Smooth muscle cell (in vitro differentiated cells): ENCODE measurements around the gene NFAT5. TPM values are rescaled to one million over a fixed set of nuclear protein-coding genes. Genes with fewer than 3 reads are reported as not detected.
"Not testable (repeated sequence)": the region's sequence is repeated elsewhere in the genome, so short reads cannot be mapped to it uniquely, and the experiment has no call there.

ENCODE experiments used
- DNase-seq: peaks from one replicate; lab custom pipeline; 2025; ENCODE audit not compliant: unreplicated experiment; lab: John Stamatoyannopoulos, UW
- H2AFZ ChIP-seq: fragments of 200-600 bp; sonication (generic); 2 replicates; pipeline ENCODE4 v1.6.0; 2016; ENCODE audit warnings: antibody characterized with exemption, low read depth, mild to moderate bottlenecking
- H3F3A ChIP-seq: fragments of 200-600 bp; sonication (generic); 2 replicates; pipeline ENCODE4 v1.6.0; 2017; ENCODE audit warnings: antibody characterized with exemption, low read depth
- H3K27ac ChIP-seq: fragments of 200-600 bp; sonication (generic); 2 replicates; pipeline ENCODE4 v1.5.1; 2016; ENCODE audit warnings: low read depth, mild to moderate bottlenecking
- H3K27me3 ChIP-seq: fragments of 200-600 bp; sonication (generic); 2 replicates; pipeline ENCODE4 v1.6.1; 2016; ENCODE audit warnings: low read depth, mild to moderate bottlenecking
- H3K36me3 ChIP-seq: fragments of 200-600 bp; sonication (generic); 2 replicates; pipeline ENCODE4 v1.5.1; 2016; ENCODE audit warnings: low read depth
- H3K4me1 ChIP-seq: fragments of 200-600 bp; sonication (generic); 2 replicates; pipeline ENCODE4 v1.5.1; 2016; ENCODE audit warnings: low read depth
- H3K4me2 ChIP-seq: fragments of 200-600 bp; sonication (generic); 2 replicates; pipeline ENCODE4 v1.6.0; 2016; ENCODE audit warnings: mild to moderate bottlenecking
- H3K4me3 ChIP-seq: fragments of 200-600 bp; sonication (generic); 2 replicates; pipeline ENCODE4 v1.5.1; 2016; ENCODE audit warnings: mild to moderate bottlenecking
- H3K79me2 ChIP-seq: fragments of 200-600 bp; sonication (generic); 2 replicates; pipeline ENCODE4 v1.6.0; 2016; ENCODE audit warnings: low read depth, mild to moderate bottlenecking
- H3K9ac ChIP-seq: fragments of 200-600 bp; sonication (generic); 2 replicates; pipeline ENCODE4 v1.6.0; 2016; ENCODE audit warnings: low read depth
- H3K9me3 ChIP-seq: fragments of 200-600 bp; sonication (generic); replicated peaks from 2 replicates; pipeline ENCODE4 v1.5.1; 2016; ENCODE audit warnings: low read depth
- H4K20me1 ChIP-seq: fragments of 200-600 bp; sonication (generic); 2 replicates; pipeline ENCODE4 v1.6.0; 2016; ENCODE audit warnings: low read depth
- WGBS: methylation state at CpG from one replicate; pipeline ENCODE4 v1.1.7; 2016; ENCODE audit warnings: low lambda C conversion rate; 5-methylcytosine and 5-hydroxymethylcytosine counted together
- polyA plus RNA-seq: library from polyadenylated mRNA; unstranded; fragments of >200 nt; fragmentation: Nextera tagmentation; extraction: Ambion mirVana; gene quantifications from 2 replicates; pipeline ENCODE4 v1.2.1, GENCODE V29; 2016
- total RNA-seq: library from RNA; depleted of rRNA; stranded (reverse); fragments of >200 nt; gene quantifications from 2 replicates; pipeline ENCODE4 v1.2.3, GENCODE V29; 2014
- TF ChIP-seq, protein P1 (sequence below): fragments of 200-600 bp; sonication (generic); IDR thresholded peaks from 2 replicates; pipeline ENCODE4 v1.5.1; 2017; ENCODE audit warnings: borderline replicate concordance, mild to moderate bottlenecking, antibody characterized with exemption; ENCODE audit not compliant: insufficient read depth, poor library complexity, severe bottlenecking

Gene NFAT5
- total and polyA plus RNA-seq, 2 experiments from 2014 or later: 4.2 to 44.3 TPM

GRCh38 chr16:69559164-69559563, 6.6 kb upstream of the NFAT5 start:
- no peak overlapping the region for H3K4me3 ChIP-seq
- no peak overlapping the region for H3K4me2 ChIP-seq
- no peaks in the 10 kb centered on the region for H3F3A ChIP-seq
- H3K9me3 ChIP-seq: no peaks in the 10 kb centered on the region
- no peaks in the 10 kb centered on the region for H3K27me3 ChIP-seq
- H3K79me2 ChIP-seq: no peaks in the 10 kb centered on the region
- H3K27ac ChIP-seq: no peak overlapping the region
- no peaks in the 10 kb centered on the region for H3K36me3 ChIP-seq
- TF ChIP-seq, protein P1, sequence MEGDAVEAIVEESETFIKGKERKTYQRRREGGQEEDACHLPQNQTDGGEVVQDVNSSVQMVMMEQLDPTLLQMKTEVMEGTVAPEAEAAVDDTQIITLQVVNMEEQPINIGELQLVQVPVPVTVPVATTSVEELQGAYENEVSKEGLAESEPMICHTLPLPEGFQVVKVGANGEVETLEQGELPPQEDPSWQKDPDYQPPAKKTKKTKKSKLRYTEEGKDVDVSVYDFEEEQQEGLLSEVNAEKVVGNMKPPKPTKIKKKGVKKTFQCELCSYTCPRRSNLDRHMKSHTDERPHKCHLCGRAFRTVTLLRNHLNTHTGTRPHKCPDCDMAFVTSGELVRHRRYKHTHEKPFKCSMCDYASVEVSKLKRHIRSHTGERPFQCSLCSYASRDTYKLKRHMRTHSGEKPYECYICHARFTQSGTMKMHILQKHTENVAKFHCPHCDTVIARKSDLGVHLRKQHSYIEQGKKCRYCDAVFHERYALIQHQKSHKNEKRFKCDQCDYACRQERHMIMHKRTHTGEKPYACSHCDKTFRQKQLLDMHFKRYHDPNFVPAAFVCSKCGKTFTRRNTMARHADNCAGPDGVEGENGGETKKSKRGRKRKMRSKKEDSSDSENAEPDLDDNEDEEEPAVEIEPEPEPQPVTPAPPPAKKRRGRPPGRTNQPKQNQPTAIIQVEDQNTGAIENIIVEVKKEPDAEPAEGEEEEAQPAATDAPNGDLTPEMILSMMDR: no peak
- no peak overlapping the region for H3K9ac ChIP-seq
- H3K4me1 ChIP-seq: peaks cover 5% of the 10 kb centered on the region
- no peaks in the 10 kb centered on the region for H4K20me1 ChIP-seq
- DNase-seq: no peak
- WGBS: 93% methylated on average over 2 of the region's 2 CpGs
- H2AFZ ChIP-seq: no peak overlapping the region

- not testable (repeated sequence) for H3K9me3 ChIP-seq, DNase-seq, H4K20me1 ChIP-seq, H3K9ac ChIP-seq, H3K79me2 ChIP-seq, H3K36me3 ChIP-seq, H3K4me2 ChIP-seq, H3K4me3 ChIP-seq, H3K27ac ChIP-seq, H3F3A ChIP-seq, H3K27me3 ChIP-seq, H2AFZ ChIP-seq
- whole genome bisulfite sequencing: 89% methylated on average over 2 of the region's 2 CpGs
- peaks cover 17% of the 10 kb centered on the region for H3K4me1 ChIP-seq
Observed at GRCh38 chr16:69561367-69561766, 4.4 kb upstream of the NFAT5 start.

DNA sequence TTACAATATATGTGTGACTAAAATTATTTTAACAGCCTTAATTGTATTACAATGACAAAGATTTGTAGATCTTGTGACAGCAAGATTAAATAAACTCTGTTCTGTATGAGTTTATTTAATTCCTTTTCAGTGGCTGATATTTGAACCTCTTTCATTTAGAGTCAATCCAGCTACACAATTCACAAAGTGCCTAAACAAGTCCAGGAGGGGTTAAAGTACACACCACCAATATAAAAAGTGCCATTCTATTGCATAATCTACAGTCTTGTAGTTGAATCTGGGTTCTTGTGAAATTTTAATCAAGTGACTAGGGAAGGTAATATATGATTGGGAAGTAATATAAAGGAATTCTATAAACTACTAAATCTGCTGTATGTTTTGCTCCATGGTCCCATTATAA, 3.9 kb upstream of the NFAT5 start:
- DNase-seq: no peak
- no peak overlapping the region for H3K9ac ChIP-seq
- H3K4me2 ChIP-seq: no peak overlapping the region
- no peaks in the 10 kb centered on the region for H3K27me3 ChIP-seq
- peaks cover 13% of the 10 kb centered on the region for H3K79me2 ChIP-seq
- peaks cover 10% of the 10 kb centered on the region for H3F3A ChIP-seq
- no peak overlapping the region for H2AFZ ChIP-seq
- H3K27ac ChIP-seq: no peak overlapping the region
- no peak overlapping the region for H3K4me3 ChIP-seq
- H3K36me3 ChIP-seq: no peaks in the 10 kb centered on the region
- TF ChIP-seq, protein P1: no peak
- peaks cover 2% of the 10 kb centered on the region for H4K20me1 ChIP-seq
- H3K4me1 ChIP-seq: peaks cover 17% of the 10 kb centered on the region
- H3K9me3 ChIP-seq: no peaks in the 10 kb centered on the region

- no peak overlapping the region for H3K4me2 ChIP-seq
- no peak overlapping the region for H3K27ac ChIP-seq
- H3K4me3 ChIP-seq: no peak overlapping the region
- H3K9me3 ChIP-seq: no peaks in the 10 kb centered on the region
- H3K4me1 ChIP-seq: peaks cover 22% of the 10 kb centered on the region
- H3K9ac ChIP-seq: no peak overlapping the region
- no peak overlapping the region for H2AFZ ChIP-seq
- TF ChIP-seq, protein P1: no peak
- peaks cover 16% of the 10 kb centered on the region for H3F3A ChIP-seq
- no peak for DNase-seq
- H3K79me2 ChIP-seq: peaks cover 22% of the 10 kb centered on the region
- 98% methylated on average over 3 of the region's 3 CpGs for WGBS
- H3K36me3 ChIP-seq: no peaks in the 10 kb centered on the region
- H3K27me3 ChIP-seq: no peaks in the 10 kb centered on the region
- H4K20me1 ChIP-seq: peaks cover 11% of the 10 kb centered on the region
Observed at GRCh38 chr16:69562813-69563212, 3.0 kb upstream of the NFAT5 start.
